ENCODE data around the gene CDH4. TPM values are rescaled to one million over a fixed set of nuclear protein-coding genes. Genes with fewer than 3 reads are reported as not detected.

Gene CDH4
- total RNA-seq, 1 experiment from 2014 or later = 5.3 TPM

GRCh38 chr20:61975407-61976129 is 723.5 kb downstream of the CDH4 start:
- ChIA-PET CTCF (no interaction called here), POLR2A (no interaction called here)
- DNase-seq (ENCODE audit: low spot score) = no peak
- Mint-ChIP-seq H3K27me3 (ENCODE audit: low read depth) (no peaks in the 10 kb centered on the region), H3K4me3 (no peak overlapping the region), H3K4me1 (0 out of 2 replicates have a peak, but pooled peaks cover 2% of the 10 kb centered on the region), H3K36me3 (peaks cover 24% of the 10 kb centered on the region), H3K9me3 (peaks cover 4% of the 10 kb centered on the region), H3K27ac (no peak overlapping the region)
- TF ChIP-seq NR3C1 (CRISPR knock-in tag; conservative IDR thresholded peaks at IDR 0.05; ENCODE audit: low read depth) = no peak
- TF ChIP-seq HMGXB4 (CRISPR knock-in tag; IDR thresholded peaks at IDR 0.05) = no peak
- no peak for TF ChIP-seq PRDM15 (CRISPR knock-in tag; IDR thresholded peaks at IDR 0.05)
- ATAC-seq = no peak

GRCh38 chr20:61976263-61976643 is 724.2 kb downstream of the CDH4 start:
- POLR2A ChIA-PET = no interaction called here
- no peak for DNase-seq (ENCODE audit: low spot score)
- Mint-ChIP-seq H3K27me3 (ENCODE audit: low read depth) (no peaks in the 10 kb centered on the region), H3K4me1 (peaks cover 2% of the 10 kb centered on the region; the same call in 1 of the 2 replicates), H3K27ac (no peak overlapping the region), H3K36me3 (peaks cover 24% of the 10 kb centered on the region), H3K9me3 (peaks cover 4% of the 10 kb centered on the region), H3K4me3 (no peak overlapping the region)
- CTCF ChIA-PET = no interaction called here
- TF ChIP-seq FOXJ3 (CRISPR knock-in tag; IDR thresholded peaks at IDR 0.05; ENCODE audit: borderline replicate concordance) (no peak), CBFB (CRISPR knock-in tag; IDR thresholded peaks at IDR 0.05; ENCODE audit: low read depth) (no peak)
- ATAC-seq = peak; percentile 29; the same call in 1 of the 2 replicates

GRCh38 chr20:61976644-61977418 is 724.8 kb downstream of the CDH4 start:
- ChIA-PET CTCF (no interaction called here), POLR2A (no interaction called here)
- no peak for DNase-seq (ENCODE audit: low spot score)
- ATAC-seq = peak; percentile 13; the same call in 1 of the 2 replicates
- no peak overlapping the region for H3K27ac Mint-ChIP-seq
- no peak overlapping the region for H3K4me3 Mint-ChIP-seq
- H3K4me1 Mint-ChIP-seq = peaks cover 2% of the 10 kb centered on the region; the same call in 1 of the 2 replicates
- no peak for TF ChIP-seq PREB (CRISPR knock-in tag; IDR thresholded peaks at IDR 0.05; ENCODE audit: borderline replicate concordance)
- no peak for TF ChIP-seq ATF3 (CRISPR knock-in tag; conservative IDR thresholded peaks at IDR 0.05)
- TF ChIP-seq KAT7 (CRISPR knock-in tag; IDR thresholded peaks at IDR 0.05; ENCODE audit: borderline replicate concordance) = no peak
- H3K9me3 Mint-ChIP-seq = peaks cover 4% of the 10 kb centered on the region
- H3K27me3 Mint-ChIP-seq (ENCODE audit: low read depth) = no peaks in the 10 kb centered on the region
- peaks cover 22% of the 10 kb centered on the region for H3K36me3 Mint-ChIP-seq

GRCh38 chr20:61977419-61977786 is 725.3 kb downstream of the CDH4 start:
- Mint-ChIP-seq H3K27ac (no peak overlapping the region), H3K36me3 (peaks cover 16% of the 10 kb centered on the region), H3K4me1 (peaks cover 2% of the 10 kb centered on the region; the same call in 1 of the 2 replicates), H3K4me3 (no peak overlapping the region), H3K27me3 (ENCODE audit: low read depth) (no peaks in the 10 kb centered on the region), H3K9me3 (peaks cover under 1% of the 10 kb centered on the region; the same call in 1 of the 2 replicates)
- DNase-seq (ENCODE audit: low spot score) (no peak), ATAC-seq (no peak)
- ChIA-PET CTCF (no interaction called here), POLR2A (no interaction called here)
- TF ChIP-seq SOX15 (CRISPR knock-in tag; IDR thresholded peaks at IDR 0.05) (no peak), JAZF1 (CRISPR knock-in tag; IDR thresholded peaks at IDR 0.05) (no peak), GABPB1 (CRISPR knock-in tag; IDR thresholded peaks at IDR 0.05) (no peak), FOXJ3 (CRISPR knock-in tag; IDR thresholded peaks at IDR 0.05; ENCODE audit: borderline replicate concordance) (no peak), NFE2L1 (CRISPR knock-in tag; IDR thresholded peaks at IDR 0.05) (no peak), ESRRA (CRISPR knock-in tag; IDR thresholded peaks at IDR 0.05; ENCODE audit: borderline replicate concordance) (no peak), GTF2I (CRISPR knock-in tag; conservative IDR thresholded peaks at IDR 0.05) (no peak), CTCF (IDR thresholded peaks at IDR 0.05) (no peak)
